Heart left ventricle (tissue), 13 donors: ENCODE results near the gene WFS1.

Source experiments
- CTCF ChIP-seq, 12 donors: fragments of 200-600 bp; sonication (generic) in 4 of 12; IDR thresholded peaks; one replicate each; pipeline versions ENCODE4 v1.5.0 to v1.8.0; 2018 to 2022; ENCODE audit warnings: antibody characterized with exemption in 12 of 12, mild to moderate bottlenecking in 5 of 12
- POLR2A ChIP-seq, 2 donors: fragments of 450-650 bp; IDR thresholded peaks; one replicate each; pipeline ENCODE4 v1.6.1; 2017; ENCODE audit warnings: antibody characterized with exemption in 2 of 2, mild to moderate bottlenecking in 2 of 2, moderate library complexity in 2 of 2
- donor health status: ischemic (EF 13 %, LVEDD 7.1; RV severe dilation, severe dysfunction).
- donor health status: DM: no; HTN: yes; CAD: no.
- donor health status: DM: no; HTN: no; CAD: no.
- donor health status: ischemic (EF 25% LVEDD 6.9; RV normal size, moderate dysfunction).
- donor health status: ischemic (EF 25% LVEDD 5.7; RV mildly dilated, moderate dysfunction).
- donor health status: ischemic (EF 35%, LVEDD 5.7; RV mildly dilated, moderate dysfunction).
- donor health status: nonischemic (EF 11% LVEDD 7.7; RV severe dilation, severe dysfunction).
- donor health status: DM: yes; HTN: yes; CAD: no.
- donor health status: PGD.
- donor health status: ischemic (EF 29% LVEDD 5.4; RV normal size, mild dysfunction).
- donor health status: nonischemic (EF 23%, LVEDD 6.1; RV moderate dilation, normal function).

- TF ChIP-seq CTCF (IDR thresholded peaks at IDR 0.05): no peak
- no peak for TF ChIP-seq POLR2A (IDR thresholded peaks at IDR 0.05)
Measured at GRCh38 chr4:6320663-6321062, 51.0 kb downstream of the WFS1 start.
